Stimulated activated CD4-positive, alpha-beta T cell treated with anti-CD3 and anti-CD28 coated beads, Interleukin-12 subunit alpha, Interleukin-12 subunit beta, amount 100 ng/mL, for 48 hours (primary cell): Measurements from ENCODE around the gene GATAD1.
"Not testable (repeated sequence)": the region's sequence is repeated elsewhere in the genome, so short reads cannot be mapped to it uniquely, and the experiment has no call there.

Experiments used
- DNase-seq, 3 donors: peaks; one replicate each; pipeline ENCODE4 v3.0.0-alpha.2; 2020; ENCODE audit warnings: low read depth in 2 of 3, low spot score in 1 of 3

The GATAD1 gene

DNA sequence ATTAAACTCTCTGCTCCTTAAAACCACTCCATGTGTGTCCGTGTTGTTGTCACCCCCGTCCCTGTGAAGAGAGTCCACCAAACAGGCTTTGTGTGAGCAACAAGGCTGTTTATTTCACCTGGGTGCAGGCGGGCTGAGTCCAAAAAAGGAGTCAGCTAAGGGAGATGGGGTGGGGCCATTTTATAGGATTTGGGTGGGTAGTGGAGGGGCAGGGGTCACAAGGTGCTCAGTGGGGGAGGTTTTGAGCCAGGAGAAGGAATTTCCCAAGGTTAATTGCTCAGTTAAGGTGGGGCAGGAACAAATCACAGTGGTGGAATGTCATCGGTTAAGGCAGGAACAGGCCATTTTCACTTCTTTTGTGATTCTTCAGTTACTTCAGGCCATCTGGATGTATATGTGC, 31.9 kb downstream of the GATAD1 start:
- not testable (repeated sequence) for DNase-seq

GRCh38 chr7:92483624-92484023, 36.3 kb downstream of the GATAD1 start:
- DNase-seq: not testable (repeated sequence)

- not testable (repeated sequence) for DNase-seq
These were observed 36.9 kb downstream of the GATAD1 start for GRCh38 chr7:92484226-92484625.

GRCh38 chr7:92485267-92485892, 38.1 kb downstream of the GATAD1 start:
- DNase-seq: no peak

GRCh38 chr7:92485974-92486373, 38.7 kb downstream of the GATAD1 start:
- no peak for DNase-seq

- no peak for DNase-seq
These were observed 40.5 kb downstream of the GATAD1 start for GRCh38 chr7:92487804-92488203.

DNA sequence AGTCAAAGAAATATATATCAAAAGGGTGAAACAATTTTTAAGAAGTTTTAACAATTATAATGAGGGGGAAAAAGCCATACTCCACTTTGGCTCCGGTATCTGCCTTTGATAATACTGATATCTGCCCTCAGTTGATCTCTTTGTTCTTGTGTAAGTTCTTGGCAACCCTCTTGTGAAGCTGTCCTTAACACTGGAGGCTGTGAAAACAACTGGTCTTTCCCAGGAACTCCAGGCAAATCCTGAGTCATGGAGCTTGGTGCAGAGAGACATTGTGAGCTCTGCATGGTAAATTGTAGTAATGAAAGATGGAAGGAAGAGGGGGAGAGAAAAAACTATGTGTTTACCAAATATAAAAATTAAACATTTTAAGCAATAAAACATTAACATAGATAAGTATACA, 42.4 kb downstream of the GATAD1 start:
- DNase-seq: no peak

DNA sequence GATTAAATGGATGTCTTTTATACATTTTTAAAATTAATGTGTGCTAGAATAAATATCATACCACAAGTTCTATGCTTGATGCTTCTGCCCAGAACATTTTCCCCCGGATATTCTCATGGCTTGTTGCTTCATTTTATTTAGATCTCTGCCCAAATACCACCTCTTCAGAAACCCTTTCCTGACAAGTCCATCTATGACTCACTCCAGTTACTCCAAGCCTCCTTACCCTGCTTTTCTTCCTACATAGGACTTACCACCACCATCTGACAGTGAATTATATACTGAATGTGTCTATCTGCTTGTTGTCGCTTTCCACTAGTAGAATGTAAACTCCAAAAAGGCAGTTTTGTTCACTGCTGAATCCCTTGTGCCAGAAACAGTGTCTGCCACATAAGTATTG, 49.6 kb downstream of the GATAD1 start:
- DNase-seq: no peak

GRCh38 chr7:92498557-92498956, 51.3 kb downstream of the GATAD1 start:
- DNase-seq: no peak

- no peak for DNase-seq
These were observed 56.5 kb downstream of the GATAD1 start for GRCh38 chr7:92503767-92504166.

DNA sequence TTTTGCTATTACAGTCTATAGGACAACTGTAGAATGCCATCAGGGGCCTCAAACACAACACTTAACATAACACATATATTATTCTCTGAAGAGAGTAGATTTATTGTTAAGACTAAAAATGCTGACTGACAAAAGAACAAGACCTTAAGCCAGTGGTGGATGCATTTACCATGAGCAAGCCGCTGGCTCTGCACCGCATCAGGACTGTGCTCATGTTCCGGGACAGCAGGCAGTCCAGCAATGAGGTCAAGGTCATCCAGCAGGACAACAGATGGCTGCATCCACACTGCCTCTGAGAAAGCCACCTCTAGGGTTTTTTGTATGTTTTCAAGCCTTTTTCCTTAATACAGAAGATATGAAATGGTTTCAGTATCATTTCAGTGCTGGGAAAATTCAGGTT, 57.3 kb downstream of the GATAD1 start:
- DNase-seq: no peak

GRCh38 chr7:92506363-92506762, 59.1 kb downstream of the GATAD1 start:
- no peak for DNase-seq

DNA sequence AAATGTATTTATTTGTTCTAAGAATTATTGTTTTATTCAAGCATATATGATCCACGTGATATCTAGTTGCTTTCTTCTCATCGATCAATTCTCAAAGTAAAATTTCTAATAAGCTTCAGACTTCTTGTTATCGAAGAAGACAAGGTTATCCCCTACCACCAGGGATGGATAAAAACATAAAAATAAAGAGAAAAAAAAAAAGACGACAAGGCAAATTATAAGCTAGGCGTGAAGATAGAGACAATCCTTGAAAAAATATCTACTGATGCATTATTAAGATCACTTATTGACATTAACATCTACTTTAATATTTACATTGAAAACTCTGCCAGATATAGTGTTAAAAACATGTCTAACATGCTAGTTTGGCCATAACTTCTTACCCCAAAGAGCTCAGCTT, 61.7 kb downstream of the GATAD1 start:
- DNase-seq: no peak
